Activated CD8-positive, alpha-beta memory T cell treated with anti-CD3 and anti-CD28 coated beads for 36 hours (primary cell): ENCODE data around the gene EBI3. TPM values are rescaled to one million over a fixed set of nuclear protein-coding genes. Genes with fewer than 3 reads are reported as not detected.
"Not testable (repeated sequence)": the region's sequence is repeated elsewhere in the genome, so short reads cannot be mapped to it uniquely, and the experiment has no call there.

Experiments used
- CTCF ChIA-PET: fragments of 350-600 bp; sonication (Branson Sonifier 250); formaldehyde crosslinking; loops from one replicate; lab custom pipeline; 2021; ENCODE audit warnings: antibody characterized with exemption; lab: Charles Lee
- POLR2A ChIA-PET: fragments of 350-600 bp; sonication (Branson Sonifier 250); formaldehyde crosslinking; loops from one replicate; lab custom pipeline; 2021; ENCODE audit warnings: antibody characterized with exemption; lab: Charles Lee
- total RNA-seq, 2 experiments: library from RNA; stranded (reverse); gene quantifications; one replicate each; pipeline ENCODE4 v1.2.3, GENCODE V29; 2021

Gene EBI3
- total RNA-seq, 2 experiments from 2014 or later: 8.4 to 9.7 TPM

GRCh38 chr19:4266253-4267000 is 37.1 kb downstream of the EBI3 start:
- CTCF ChIA-PET: interaction anchor here (0.7 to 3.2 kb wide), 19 partner anchors 10 to 259 kb away, joined by 3 to 47 read pairs (median 5); partner anchors contain the start of genes CHAF1A and MPND
- POLR2A ChIA-PET: no interaction called here

- POLR2A ChIA-PET: interaction anchor here (0.5 kb wide), 1 partner anchor 378 kb away, joined by 3 read pairs; no protein-coding TSS in a partner anchor
Measured at GRCh38 chr19:4267101-4267900, 38.0 kb downstream of the EBI3 start.

DNA sequence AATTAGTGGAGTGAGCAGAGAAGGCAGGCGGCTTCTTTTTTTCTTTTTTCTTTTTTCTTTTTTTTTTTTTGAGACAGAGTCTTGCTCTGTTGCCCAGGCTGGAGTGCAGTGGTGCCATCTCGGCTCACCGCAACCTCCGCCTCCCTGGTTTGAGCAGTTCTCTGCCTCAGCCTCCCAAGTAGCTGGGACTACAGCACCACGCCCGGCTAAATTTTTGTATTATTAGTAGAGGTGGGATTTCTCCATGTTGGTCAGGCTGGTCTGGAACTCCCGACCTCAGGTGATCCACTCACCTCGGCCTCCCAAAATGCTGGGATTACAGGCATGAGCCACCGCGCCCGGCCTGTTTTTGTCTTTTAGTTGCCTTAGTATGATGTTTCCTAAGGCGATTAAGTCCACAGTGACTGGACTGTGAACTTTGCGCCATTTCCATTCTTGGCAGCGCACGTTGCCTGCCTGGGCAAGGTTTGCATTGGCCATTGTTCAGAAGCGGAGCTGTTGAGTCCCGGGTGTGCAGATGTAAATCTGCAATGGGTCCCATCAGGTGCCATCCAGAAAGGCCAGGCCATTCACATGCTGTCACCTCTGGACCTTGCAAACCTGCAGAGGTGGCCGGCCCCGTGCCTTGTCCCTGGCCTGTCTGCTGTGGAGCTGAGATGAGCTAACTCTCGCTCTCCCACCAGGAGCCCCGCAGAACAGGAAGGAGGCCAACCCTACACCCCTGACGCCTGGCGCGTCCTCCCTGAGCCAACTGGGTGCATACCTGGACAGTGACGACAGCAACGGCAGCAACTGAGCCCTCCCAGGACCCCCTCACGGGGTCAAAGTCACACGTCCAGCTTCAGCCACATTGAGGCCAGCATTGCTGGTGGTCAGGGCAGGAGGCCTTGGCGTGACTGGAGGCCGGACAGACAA is 38.8 kb downstream of the EBI3 start:
- ChIA-PET CTCF (interaction anchor here (0.7 to 3.2 kb wide), 20 partner anchors 9 to 342 kb away, joined by 3 to 47 read pairs (median 6); partner anchors contain the start of genes FSD1 and MPND), POLR2A (interaction anchor here (0.5 kb wide), 1 partner anchor 379 kb away, joined by 3 read pairs; no protein-coding TSS in a partner anchor)

More at GRCh38 chr19:4267101-4267900, 38.0 kb downstream of the EBI3 start:
- CTCF ChIA-PET: interaction anchor here (0.5 to 3.2 kb wide), 29 partner anchors 10 to 341 kb away, joined by 3 to 47 read pairs (median 4); partner anchors contain the start of genes CHAF1A, FSD1 and MPND

DNA sequence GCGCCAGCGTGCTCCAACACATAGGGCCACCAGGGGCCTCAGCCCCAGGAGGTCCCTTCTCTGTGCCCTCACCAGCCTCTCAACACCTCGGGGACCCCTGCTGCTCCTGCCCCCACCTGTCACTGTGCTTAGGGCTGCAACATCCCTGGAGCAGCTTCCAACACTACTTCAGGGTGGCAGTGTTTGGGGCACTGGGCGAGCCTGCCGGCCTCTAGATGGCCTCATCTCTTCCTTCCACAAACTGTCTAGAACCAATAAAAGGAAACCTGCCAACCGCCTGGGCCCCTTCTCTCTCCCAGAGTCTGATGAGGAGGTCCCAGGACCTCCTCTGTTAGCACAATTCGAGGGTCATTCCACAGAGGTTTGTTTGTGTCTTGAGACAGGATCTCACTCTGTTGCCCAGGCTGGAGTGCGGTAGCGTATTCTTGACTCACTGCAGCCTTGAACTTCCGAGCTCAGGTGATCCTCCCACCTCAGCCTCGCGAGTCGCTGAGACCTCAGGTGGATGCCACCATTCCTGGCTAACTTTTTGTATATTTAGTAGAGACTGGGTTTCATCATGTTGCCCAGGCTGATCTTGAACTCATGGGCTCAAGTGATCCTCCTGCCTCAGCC is 39.6 kb downstream of the EBI3 start:
- ChIA-PET POLR2A (no interaction called here), CTCF (interaction anchor here (1.6 to 3.2 kb wide), 5 partner anchors 8 to 84 kb away, joined by 3 to 47 read pairs (median 19); no protein-coding TSS in a partner anchor)

GRCh38 chr19:4272894-4273293 is 43.6 kb downstream of the EBI3 start:
- CTCF ChIA-PET: interaction anchor here (0.5 to 2.0 kb wide), 2 partner anchors 9 to 158 kb away, joined by 3 to 5 read pairs; no protein-coding TSS in a partner anchor
- POLR2A ChIA-PET: no interaction called here

- POLR2A ChIA-PET: not testable (repeated sequence)
- CTCF ChIA-PET: interaction anchor here (0.6 to 2.0 kb wide), 5 partner anchors 10 to 1455 kb away, joined by 3 to 5 read pairs (median 3); no protein-coding TSS in a partner anchor
Measured at GRCh38 chr19:4274321-4274686, 45.0 kb downstream of the EBI3 start.

- CTCF ChIA-PET: interaction anchor here (0.5 to 2.7 kb wide), 3 partner anchors 10 to 91 kb away, joined by 3 to 21 read pairs (median 4); no protein-coding TSS in a partner anchor
- POLR2A ChIA-PET: interaction anchor here (0.6 kb wide), 1 partner anchor 42 kb away, joined by 3 read pairs; no protein-coding TSS in a partner anchor
Measured at GRCh38 chr19:4277191-4277696, 47.9 kb downstream of the EBI3 start.

GRCh38 chr19:4278010-4278409 is 48.7 kb downstream of the EBI3 start:
- ChIA-PET CTCF (interaction anchor here (1.2 to 2.7 kb wide), 2 partner anchors 10 to 90 kb away, joined by 4 to 21 read pairs; no protein-coding TSS in a partner anchor), POLR2A (no interaction called here)

DNA sequence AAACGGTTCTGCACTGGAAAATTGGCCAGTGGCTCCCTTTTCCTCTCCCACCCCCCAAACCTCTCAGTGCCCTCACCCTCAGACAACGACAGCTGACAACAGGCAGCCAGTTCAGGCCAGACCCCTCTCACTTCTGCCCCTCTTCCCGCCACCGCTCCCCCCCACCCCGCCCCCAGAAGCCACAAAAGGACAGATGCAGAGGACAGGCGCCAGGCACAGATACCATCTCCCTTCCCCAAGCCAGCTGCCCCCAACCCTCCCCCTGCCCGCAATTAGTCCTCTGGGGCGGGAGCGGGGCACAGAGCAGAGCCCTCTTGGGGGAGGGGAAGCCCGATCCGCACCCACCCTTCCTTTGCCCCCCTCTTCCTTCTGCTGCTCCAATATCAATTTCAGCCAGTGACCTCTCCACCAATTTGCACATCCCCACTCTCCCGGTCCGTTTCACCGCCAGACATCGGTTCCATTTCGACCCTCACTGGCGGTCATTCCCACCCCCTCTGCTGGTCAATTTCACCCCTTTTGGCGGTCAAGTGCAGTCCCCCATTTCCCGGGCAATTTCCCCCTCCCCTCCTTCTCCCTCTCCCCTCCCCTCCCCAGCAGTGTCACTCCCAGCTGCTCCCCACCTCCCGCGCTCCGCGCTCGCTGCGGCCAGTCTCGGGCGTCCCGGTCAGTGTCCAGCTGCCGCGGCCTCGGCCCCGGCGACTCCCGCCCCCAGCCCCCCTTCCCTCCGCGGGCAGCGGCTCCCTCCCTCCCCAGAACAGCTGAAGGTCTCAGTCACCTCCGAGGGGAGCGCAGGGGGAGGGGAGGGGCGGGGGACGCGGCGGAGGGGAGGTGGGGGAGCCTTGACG is 49.3 kb downstream of the EBI3 start, which contains the start of gene SHD:
TSS of gene SHD (plus strand) at position 848 of the 848 bp plus-strand sequence. CDS start 798 bp downstream, outside the sequence.
- ChIA-PET POLR2A (no interaction called here), CTCF (interaction anchor here (1.0 to 2.7 kb wide), 2 partner anchors 11 to 69 kb away, joined by 3 to 21 read pairs; no protein-coding TSS in a partner anchor)

DNA sequence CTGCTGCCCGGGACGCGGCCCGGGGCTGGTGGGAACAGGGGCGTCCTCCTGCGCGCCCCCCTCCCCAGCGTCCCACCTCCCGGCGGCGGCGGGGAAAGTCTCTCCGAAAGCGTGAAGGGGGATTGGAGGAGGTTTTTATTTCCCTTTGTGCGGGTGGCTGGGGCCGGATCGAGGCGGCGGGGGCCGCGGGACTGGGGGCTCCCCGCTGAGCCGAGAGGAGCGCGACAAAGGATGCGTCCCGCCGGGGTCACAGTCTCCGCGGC is 49.9 kb downstream of the EBI3 start:
- ChIA-PET CTCF (interaction anchor here (1.0 to 1.6 kb wide), 2 partner anchors 12 to 68 kb away, joined by 3 to 6 read pairs; no protein-coding TSS in a partner anchor), POLR2A (no interaction called here)

DNA sequence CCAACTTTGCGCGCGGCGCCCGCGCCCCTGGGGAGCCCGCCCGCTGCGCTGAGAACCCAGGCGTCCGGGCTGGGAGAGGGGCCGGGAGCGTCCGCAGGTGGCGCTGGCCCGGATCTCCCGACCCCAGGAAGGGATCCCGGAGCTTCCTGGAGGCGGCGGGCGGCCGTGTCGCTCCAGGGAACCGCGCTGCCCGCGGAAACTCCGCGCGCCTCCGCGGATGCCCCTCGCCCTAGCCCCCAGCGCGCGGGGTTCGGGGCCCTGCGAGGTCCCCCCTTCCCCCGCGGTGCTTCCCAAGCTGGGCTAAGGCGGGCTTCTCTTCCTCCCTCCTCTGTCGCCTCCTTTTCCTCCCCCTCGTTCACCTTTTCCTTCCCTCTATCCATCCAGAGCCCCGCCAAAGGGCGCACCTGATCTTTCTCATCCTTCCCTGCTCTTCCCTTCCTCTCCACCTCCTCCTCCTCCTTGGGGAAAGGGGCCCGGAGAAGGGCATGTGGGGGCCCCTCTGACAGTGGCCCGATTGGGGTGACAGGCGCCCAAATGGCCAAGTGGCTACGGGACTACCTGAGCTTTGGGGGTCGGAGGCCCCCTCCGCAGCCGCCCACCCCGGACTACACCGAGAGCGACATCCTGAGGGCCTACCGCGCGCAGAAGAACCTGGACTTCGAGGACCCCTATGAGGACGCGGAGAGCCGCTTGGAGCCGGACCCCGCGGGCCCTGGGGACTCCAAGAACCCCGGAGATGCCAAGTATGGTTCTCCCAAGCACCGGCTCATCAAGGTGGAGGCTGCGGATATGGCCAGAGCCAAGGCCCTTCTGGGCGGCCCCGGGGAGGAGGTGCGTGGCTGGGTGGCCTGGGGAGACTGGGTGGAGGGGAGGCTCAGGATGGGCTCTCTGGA is 50.5 kb downstream of the EBI3 start:
- ChIA-PET CTCF (interaction anchor here (1.0 to 1.6 kb wide), 2 partner anchors 12 to 68 kb away, joined by 3 to 6 read pairs; no protein-coding TSS in a partner anchor), POLR2A (no interaction called here)

GRCh38 chr19:4284176-4284958 is 55.0 kb downstream of the EBI3 start:
- ChIA-PET POLR2A (no interaction called here), CTCF (no interaction called here)

DNA sequence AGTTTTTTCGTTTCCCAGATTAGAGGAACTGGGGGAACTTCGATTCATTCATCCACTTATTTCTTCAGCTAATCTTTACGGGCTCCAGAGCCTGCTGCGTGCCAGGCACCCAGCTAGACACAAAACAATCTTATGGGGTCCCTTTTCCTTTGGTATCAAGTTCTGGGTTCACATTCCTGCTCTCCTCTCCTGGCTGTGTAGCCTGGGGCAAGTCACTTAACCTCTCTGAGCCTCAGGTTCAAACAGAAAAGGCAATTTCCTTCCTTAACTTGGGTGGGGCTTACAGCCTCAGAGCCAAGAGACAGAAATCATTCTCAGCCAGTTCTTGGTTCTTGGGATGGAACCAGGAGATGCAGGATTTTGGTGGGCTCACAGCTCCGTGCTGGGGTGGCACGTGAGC is 55.7 kb downstream of the EBI3 start:
- ChIA-PET CTCF (interaction anchor here (0.6 kb wide), 1 partner anchor 26 kb away, joined by 6 read pairs; no protein-coding TSS in a partner anchor), POLR2A (interaction anchor here (0.7 kb wide), 1 partner anchor 176 kb away, joined by 3 read pairs; no protein-coding TSS in a partner anchor)

- CTCF ChIA-PET, POLR2A ChIA-PET: not testable (repeated sequence)
Measured at GRCh38 chr19:4286141-4286540, 56.8 kb downstream of the EBI3 start.
